Panc1 (cell line): ENCODE results near the gene SLC2A4RG.

Experiments
- POLR2AphosphoS5 ChIP-seq: IDR thresholded peaks from 2 replicates; pipeline ENCODE4 v1.6.1; 2012; ENCODE audit warnings: mild to moderate bottlenecking, low read depth, low read length, moderate library complexity
- TF ChIP-seq, protein P1 (sequence below): fragments of 450-650 bp; IDR thresholded peaks from 2 replicates; pipeline ENCODE4 v1.5.1; 2017; ENCODE audit warnings: mild to moderate bottlenecking

DNA sequence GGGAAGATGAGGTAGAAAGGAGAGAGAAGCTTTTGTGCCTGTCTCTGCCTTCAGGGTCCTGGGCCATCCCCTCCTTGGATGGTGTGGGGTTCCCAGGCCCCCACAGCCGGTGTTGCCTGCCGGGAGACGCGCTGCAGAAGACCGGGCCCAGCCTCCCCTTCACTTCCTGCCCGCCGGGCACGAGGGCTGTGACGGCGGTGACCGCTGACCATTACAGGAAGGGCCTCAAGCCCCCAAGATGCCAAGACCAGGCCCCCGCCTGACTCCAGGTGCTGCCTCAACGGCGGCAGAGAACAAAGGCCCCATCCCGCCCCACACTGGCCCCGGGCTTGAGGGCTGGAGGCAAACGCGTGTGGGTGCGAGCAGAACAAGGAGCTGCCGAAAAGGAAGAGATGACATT is 53.3 kb downstream of the SLC2A4RG start:
- TF ChIP-seq, protein P1, sequence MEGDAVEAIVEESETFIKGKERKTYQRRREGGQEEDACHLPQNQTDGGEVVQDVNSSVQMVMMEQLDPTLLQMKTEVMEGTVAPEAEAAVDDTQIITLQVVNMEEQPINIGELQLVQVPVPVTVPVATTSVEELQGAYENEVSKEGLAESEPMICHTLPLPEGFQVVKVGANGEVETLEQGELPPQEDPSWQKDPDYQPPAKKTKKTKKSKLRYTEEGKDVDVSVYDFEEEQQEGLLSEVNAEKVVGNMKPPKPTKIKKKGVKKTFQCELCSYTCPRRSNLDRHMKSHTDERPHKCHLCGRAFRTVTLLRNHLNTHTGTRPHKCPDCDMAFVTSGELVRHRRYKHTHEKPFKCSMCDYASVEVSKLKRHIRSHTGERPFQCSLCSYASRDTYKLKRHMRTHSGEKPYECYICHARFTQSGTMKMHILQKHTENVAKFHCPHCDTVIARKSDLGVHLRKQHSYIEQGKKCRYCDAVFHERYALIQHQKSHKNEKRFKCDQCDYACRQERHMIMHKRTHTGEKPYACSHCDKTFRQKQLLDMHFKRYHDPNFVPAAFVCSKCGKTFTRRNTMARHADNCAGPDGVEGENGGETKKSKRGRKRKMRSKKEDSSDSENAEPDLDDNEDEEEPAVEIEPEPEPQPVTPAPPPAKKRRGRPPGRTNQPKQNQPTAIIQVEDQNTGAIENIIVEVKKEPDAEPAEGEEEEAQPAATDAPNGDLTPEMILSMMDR: no peak
- TF ChIP-seq POLR2AphosphoS5: no peak
